ENCODE data around the gene ANKS4B. TPM values are rescaled to one million over a fixed set of nuclear protein-coding genes. Genes with fewer than 3 reads are reported as not detected.

Gene ANKS4B
- total and polyA plus RNA-seq, 2 of the 8 experiments (the other 6 are each of a cell fraction or from before 2014, with no cell fraction given): 0.06 to 0.15 TPM

DNA sequence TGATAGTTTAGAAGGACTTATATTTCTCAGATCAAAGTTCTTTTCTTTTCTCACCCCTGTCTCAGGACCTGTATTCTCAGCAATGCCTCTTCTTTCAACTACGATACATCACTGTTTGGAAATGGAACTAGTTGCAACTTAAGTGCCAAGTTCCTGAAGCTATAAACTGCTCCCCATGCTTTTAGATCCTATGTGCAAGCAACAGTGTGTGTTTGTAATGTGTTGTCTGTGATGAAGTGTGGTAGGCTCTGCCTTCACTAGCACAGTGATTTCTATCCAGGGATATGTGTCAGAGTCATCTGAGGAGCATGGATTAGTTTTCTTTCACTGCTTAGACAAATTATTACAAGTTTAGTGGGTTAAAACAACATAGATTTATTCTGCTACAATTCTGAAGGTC, 40.5 kb upstream of the ANKS4B start:
- Histone ChIP-seq H3K14ac (ENCODE audit: insufficient read length) (no peak overlapping the region), H3K9me3 (ENCODE audit: insufficient read depth in 2 of 2, low read depth in 1 of 2, low read length in 1 of 2) (no peaks in the 10 kb centered on the region), H3K4ac (replicated peaks; ENCODE audit: insufficient read length, low read depth, low read length) (no peak overlapping the region), H3K27me3 (replicated peaks in 1 of 4; ENCODE audit: control insufficient read depth in 3 of 4, extremely low read depth in 1 of 4, insufficient read depth in 3 of 4, low read length in 3 of 4) (peaks cover 0 to 2% (median 0%) of the 10 kb centered on the region in 4 experiments; a peak in 2 of 7 replicates), H3K4me3 (ENCODE audit: extremely low read depth in 1 of 4, insufficient read depth in 2 of 4, low read depth in 3 of 4, low read length in 4 of 4) (no peak overlapping the region), H3K79me2 (ENCODE audit: control insufficient read depth in 1 of 2, insufficient read depth in 2 of 2, low read length in 2 of 2) (no peaks in the 10 kb centered on the region), H3K4me2 (ENCODE audit: insufficient read depth in 1 of 2, low read depth in 2 of 2, low read length in 2 of 2) (no peak overlapping the region), H2BK120ac (replicated peaks; ENCODE audit: low read depth, low read length) (no peak overlapping the region), H3K9ac (replicated peaks in 1 of 4; ENCODE audit: extremely low read depth in 1 of 4, low read depth in 3 of 4, low read length in 3 of 4) (no peak overlapping the region), H2AFZ (ENCODE audit: low read length) (no peak overlapping the region), H3K23ac (ENCODE audit: insufficient read length) (no peak overlapping the region), H2BK5ac (ENCODE audit: low read depth, low read length) (no peak overlapping the region), H2BK20ac (ENCODE audit: low read length) (no peak overlapping the region), H2BK12ac (ENCODE audit: low read depth, low read length) (no peak overlapping the region), H4K20me1 (replicated peaks in 1 of 2; ENCODE audit: control insufficient read depth in 1 of 2, insufficient read depth in 2 of 2, low read length in 2 of 2) (peaks cover 0 to 1% of the 10 kb centered on the region in 2 experiments), H3K23me2 (ENCODE audit: low read depth, low read length) (no peaks in the 10 kb centered on the region), H3K56ac (replicated peaks; ENCODE audit: insufficient read length, low read depth, low read length) (no peak overlapping the region), H3K79me1 (ENCODE audit: low read depth, low read length) (no peaks in the 10 kb centered on the region), H3K36me3 (ENCODE audit: control insufficient read depth in 2 of 4, insufficient read depth in 4 of 4, low read length in 3 of 4) (no peaks in the 10 kb centered on the region), H2AK5ac (ENCODE audit: low read depth, low read length) (no peak overlapping the region), H3K18ac (ENCODE audit: extremely low read depth, low read length) (no peak overlapping the region), H3K4me1 (replicated peaks in 1 of 4; ENCODE audit: control insufficient read depth in 3 of 4, insufficient read depth in 4 of 4, low read length in 3 of 4) (no peaks in the 10 kb centered on the region), H4K91ac (replicated peaks; ENCODE audit: insufficient read length, low read length) (no peak overlapping the region), H4K5ac (ENCODE audit: insufficient read length, low read depth, low read length) (no peak overlapping the region), H2BK15ac (ENCODE audit: low read length) (no peak overlapping the region), H3K27ac (ENCODE audit: low read depth, low read length) (no peak overlapping the region), H4K8ac (ENCODE audit: extremely low read depth, insufficient read depth, low read length) (no peak overlapping the region)
- no peak for FAIRE-seq
- TF ChIP-seq MAX (IDR thresholded peaks at IDR 0.05) (no peak), ASH2L (IDR thresholded peaks at IDR 0.05; ENCODE audit: low read length) (no peak), TAF7 (optimal IDR thresholded peaks at IDR 0.05; ENCODE audit: borderline replicate concordance, low read depth, low read length) (no peak), SP2 (IDR thresholded peaks at IDR 0.05; ENCODE audit: low read length) (no peak), KDM5A (IDR thresholded peaks at IDR 0.05; ENCODE audit: low read length) (no peak), JUN (IDR thresholded peaks at IDR 0.05; ENCODE audit: low read depth, low read length) (no peak), TCF12 (IDR thresholded peaks at IDR 0.05; ENCODE audit: low read depth, low read length) (no peak)
- CTCF ChIA-PET (ENCODE audit: partially characterized antibody): interaction anchor here (1.0 to 6.6 kb wide), 3 partner anchors 8 to 109 kb away, joined by 4 to 65 read pairs (median 57); partner anchors contain the start of gene CRYM
- WGBS, 2 experiments (ENCODE audit: extremely low coverage in 1 of 2, insufficient coverage in 1 of 2, insufficient read length in 1 of 2, insufficient replicate concordance in 2 of 2, low coverage in 1 of 2, low lambda C conversion rate in 2 of 2, missing lambda C conversion rate in 1 of 2): 79% methylated on average over 1 of the region's 1 CpG; no CpG with 5 or more reads in 1 of the 2 experiments
- POLR2A ChIA-PET (ENCODE audit: partially characterized antibody): no interaction called here
- no peak for DNase-seq (ENCODE audit: low read depth in 1 of 2, low spot score in 2 of 2)

Data from H1 (cell line).